ENCODE data around the gene CCDC137.

GRCh38 chr17:81719410-81720266 is 53.1 kb downstream of the CCDC137 start:
- no peak for TF ChIP-seq POLR2A (IDR thresholded peaks at IDR 0.05)
- no peak for TF ChIP-seq CTCF (IDR thresholded peaks at IDR 0.05)

Measured in esophagus squamous epithelium (tissue), 4 donors.